Gastrocnemius medialis (tissue), 4 donors: ENCODE data around the gene PDE9A. TPM values are rescaled to one million over a fixed set of nuclear protein-coding genes. Genes with fewer than 3 reads are reported as not detected.

ENCODE experiments used
- ATAC-seq, 2 donors: fragments of 150-250 bp; one replicate each; pipeline ENCODE4 v1.9.1; 2016
- DNase-seq, 2 donors: peaks; one replicate each; pipeline ENCODE4 v3.0.0-alpha.2; 2019
- H3K27ac ChIP-seq, 4 donors: fragments of 200-600 bp; sonication (generic); 1 replicate in 1 of 4; 2 replicates in 3 of 4; pipeline ENCODE4 v1.5.1; 2016 to 2018; ENCODE audit warnings: mild to moderate bottlenecking in 2 of 4, moderate library complexity in 1 of 4
- H3K27me3 ChIP-seq, 3 donors: fragments of 200-600 bp; sonication (generic) in 2 of 3; 1 replicate in 1 of 3; 2 replicates in 2 of 3; pipeline versions ENCODE4 v1.5.1 to v1.6.0; 2016 to 2019; ENCODE audit warnings: mild to moderate bottlenecking in 1 of 3, moderate library complexity in 1 of 3
- H3K36me3 ChIP-seq, 2 donors: fragments of 200-600 bp; sonication (generic) in 1 of 2; one replicate each; pipeline ENCODE4 v1.5.1; 2017 to 2018
- H3K4me1 ChIP-seq, 2 donors: fragments of 200-600 bp; sonication (generic) in 1 of 2; one replicate each; pipeline ENCODE4 v1.5.1; 2016 to 2017; ENCODE audit warnings: mild to moderate bottlenecking in 2 of 2
- H3K4me3 ChIP-seq, 4 donors: fragments of 200-600 bp; sonication (generic) in 3 of 4; 1 replicate in 1 of 4; 2 replicates in 3 of 4; pipeline ENCODE4 v1.5.1; 2016 to 2019; ENCODE audit warnings: mild to moderate bottlenecking in 2 of 4
- H3K9me3 ChIP-seq, 3 donors: fragments of 200-600 bp; sonication (generic) in 2 of 3; 1 replicate in 1 of 3; 2 replicates in 2 of 3; pipeline ENCODE4 v1.5.1; 2016 to 2019
- CTCF ChIP-seq, 5 experiments: fragments of 450-650 bp in 3 of 5; fragments of 200-600 bp in 2 of 5; sonication (generic) in 2 of 5; IDR thresholded peaks in 4 of 5; conservative IDR thresholded peaks in 1 of 5; 1 replicate in 4 of 5; 2 replicates in 1 of 5; pipeline ENCODE4 v1.5.1; 2016 to 2019; ENCODE audit warnings: antibody characterized with exemption in 5 of 5, mild to moderate bottlenecking in 3 of 5, moderate library complexity in 3 of 5
- POLR2A ChIP-seq, 2 donors: fragments of 450-650 bp; IDR thresholded peaks; one replicate each; pipeline ENCODE4 v1.6.1; 2017; ENCODE audit warnings: antibody characterized with exemption in 2 of 2, mild to moderate bottlenecking in 2 of 2, moderate library complexity in 2 of 2
- in situ Hi-C, 4 donors: fragments of 200-750 bp; cut with MboI; loops; one replicate each; pipeline versions ENCODE4 v1.15.0 to v1.8.0; 2017; ENCODE audit warnings: low sequenced_read_pairs in 4 of 4
- intact Hi-C: fragments of 100-400 bp; cut with DNase I; formaldehyde crosslinking; loops from one replicate; pipeline ENCODE4 v1.15.1; 2023; ENCODE audit warnings: low total_unique reads
- total RNA-seq, 4 donors: library from RNA; depleted of rRNA; stranded (reverse); fragments of >200 nt; gene quantifications; one replicate each; pipeline versions ENCODE4 v1.1.0 to v1.2.3, GENCODE V29; 2016

PDE9A gene
- total RNA-seq, 4 donors from 2014 or later: 1.4 to 4.5 (median 1.8) TPM

GRCh38 chr21:42745511-42746239 lies 92.3 kb downstream of the PDE9A start:
- H3K27ac ChIP-seq: peak overlapping the region in 2 of 4 donors; percentile 14 to 26
- no peak overlapping the region for H3K4me3 ChIP-seq
- H3K36me3 ChIP-seq: no peaks in the 10 kb centered on the region
- no peaks in the 10 kb centered on the region for H3K4me1 ChIP-seq
- ATAC-seq: no peak
- TF ChIP-seq POLR2A (IDR thresholded peaks at IDR 0.05) (no peak), CTCF (IDR thresholded peaks at IDR 0.05 in 4 of 5, conservative IDR thresholded peaks at IDR 0.05 in 1 of 5) (no peak)
- H3K9me3 ChIP-seq: no peaks in the 10 kb centered on the region
- intact Hi-C loops (no loop called here), in situ Hi-C loops (no loop called here)
- peaks cover 0 to 5% (median 0%) of the 10 kb centered on the region in 3 donors for H3K27me3 ChIP-seq
- no peak for DNase-seq

- intact Hi-C loops: no loop called here
- ATAC-seq: no peak
- TF ChIP-seq CTCF (IDR thresholded peaks at IDR 0.05 in 4 of 5, conservative IDR thresholded peaks at IDR 0.05 in 1 of 5) (no peak), POLR2A (IDR thresholded peaks at IDR 0.05) (no peak)
- no peak for DNase-seq
- Histone ChIP-seq H3K4me1 (no peaks in the 10 kb centered on the region), H3K9me3 (no peaks in the 10 kb centered on the region), H3K27ac (peak overlapping the region in 1 of 4 donors; percentile 14), H3K27me3 (peaks cover 0 to 5% (median 0%) of the 10 kb centered on the region in 3 donors), H3K4me3 (no peak overlapping the region), H3K36me3 (no peaks in the 10 kb centered on the region)
- in situ Hi-C loops: no loop called here
These were observed 92.8 kb downstream of the PDE9A start for GRCh38 chr21:42746240-42746592.

DNA sequence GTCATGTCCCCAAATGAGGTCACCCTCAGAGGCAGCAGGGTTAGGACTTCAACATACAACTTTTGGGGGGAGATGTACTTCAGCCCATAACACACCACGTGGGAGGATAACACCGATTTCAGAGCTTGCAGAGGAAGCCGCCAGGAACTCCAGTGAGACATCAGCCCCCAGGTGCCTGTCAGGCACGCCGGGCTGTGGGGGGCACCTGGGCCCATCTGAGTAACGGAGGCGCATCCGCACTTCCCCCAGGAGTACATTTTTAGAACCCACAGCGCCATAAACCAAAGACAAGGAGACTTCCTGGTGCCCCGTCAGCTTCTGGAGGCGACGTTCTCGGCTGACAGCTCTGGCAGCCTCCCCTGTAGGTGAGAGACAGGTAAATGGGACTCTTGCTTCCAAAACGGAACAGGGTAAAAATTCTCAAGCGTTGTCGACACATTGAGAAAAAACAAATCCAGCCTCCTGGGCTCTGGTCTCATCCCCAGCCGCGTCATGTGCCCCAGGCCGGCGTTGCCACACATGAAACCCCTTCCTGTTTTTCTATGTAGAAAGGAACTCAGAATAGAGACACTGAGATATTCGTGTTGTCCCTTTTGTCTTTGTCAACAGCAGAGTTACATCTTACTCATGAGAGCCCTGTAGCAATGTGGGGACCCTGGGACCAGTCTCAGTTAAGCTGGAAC lies 93.3 kb downstream of the PDE9A start:
- H3K4me3 ChIP-seq: no peak overlapping the region
- H3K27ac ChIP-seq: no peak overlapping the region

DNA sequence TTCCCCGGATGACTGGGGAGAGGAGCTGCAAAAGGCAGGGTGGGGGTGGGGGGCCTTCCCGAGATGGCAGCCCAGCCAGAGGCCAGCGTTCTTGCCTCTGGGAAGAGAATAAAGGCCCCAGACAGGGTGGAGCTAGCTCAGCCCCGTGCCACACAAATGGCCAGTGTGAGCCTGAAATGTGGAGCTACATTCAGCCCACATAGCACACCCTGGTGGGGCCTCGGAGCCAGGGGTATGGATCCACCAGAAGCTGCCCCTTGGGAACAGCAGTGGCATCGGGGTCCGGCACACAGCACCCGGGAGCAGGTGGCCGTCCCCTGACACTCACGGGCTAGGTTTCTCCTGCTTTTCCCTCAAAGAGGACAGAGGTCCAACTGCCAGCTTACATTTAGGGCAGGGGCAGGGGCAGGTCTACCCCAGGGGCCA lies 93.9 kb downstream of the PDE9A start:
- intact Hi-C loops: no loop called here
- Histone ChIP-seq H3K4me3 (no peak overlapping the region), H3K9me3 (no peaks in the 10 kb centered on the region), H3K27me3 (no peaks in the 10 kb centered on the region), H3K27ac (no peak overlapping the region), H3K36me3 (no peaks in the 10 kb centered on the region), H3K4me1 (no peaks in the 10 kb centered on the region)
- TF ChIP-seq CTCF (IDR thresholded peaks at IDR 0.05 in 4 of 5, conservative IDR thresholded peaks at IDR 0.05 in 1 of 5) (no peak), POLR2A (IDR thresholded peaks at IDR 0.05) (no peak)
- ATAC-seq: no peak
- in situ Hi-C loops: no loop called here
- no peak for DNase-seq

More for the DNA sequence above, 93.3 kb downstream of the PDE9A start:
- TF ChIP-seq CTCF (IDR thresholded peaks at IDR 0.05 in 4 of 5, conservative IDR thresholded peaks at IDR 0.05 in 1 of 5) (no peak), POLR2A (IDR thresholded peaks at IDR 0.05) (no peak)
- no peaks in the 10 kb centered on the region for H3K9me3 ChIP-seq
- intact Hi-C loops: no loop called here
- H3K36me3 ChIP-seq: no peaks in the 10 kb centered on the region
- no peaks in the 10 kb centered on the region for H3K4me1 ChIP-seq
- peaks cover 0 to 5% (median 0%) of the 10 kb centered on the region in 3 donors for H3K27me3 ChIP-seq
- DNase-seq (peak in 1 of 2 donors; percentile 23), ATAC-seq (no peak)
- in situ Hi-C loops: no loop called here
